Activated CD4-positive, alpha-beta T cell treated with anti-CD3 and anti-CD28 coated beads for 36 hours (primary cell): ENCODE data around the gene BCL2A1. TPM values are rescaled to one million over a fixed set of nuclear protein-coding genes. Genes with fewer than 3 reads are reported as not detected.
A peak's percentile ranks its signal among the peaks of the same experiment; 100 is the strongest.
"Not testable (repeated sequence)": the region's sequence is repeated elsewhere in the genome, so short reads cannot be mapped to it uniquely, and the experiment has no call there.

Source experiments
- ATAC-seq: fragments of 200-7000 bp; cut with Tn5 transposase; one replicate; pipeline ENCODE4 v1.10.0; 2021; ENCODE audit warnings: mild to moderate bottlenecking, moderate library complexity
- CTCF ChIA-PET: fragments of 350-600 bp; sonication (Branson Sonifier 250); formaldehyde crosslinking; loops from one replicate; lab custom pipeline; 2021; ENCODE audit warnings: antibody characterized with exemption; lab: Charles Lee
- POLR2A ChIA-PET: fragments of 350-600 bp; sonication (Branson Sonifier 250); formaldehyde crosslinking; loops from one replicate; lab custom pipeline; 2021; ENCODE audit warnings: antibody characterized with exemption, inconsistent platforms; lab: Charles Lee
- DNase-seq: peaks from one replicate; pipeline ENCODE4 v3.0.0-alpha.2; 2020
- H3K27ac Mint-ChIP-seq: one replicate; pipeline ENCODE4 v1.8.0; 2021; ENCODE audit warnings: mixed read lengths
- H3K27me3 Mint-ChIP-seq: one replicate; pipeline ENCODE4 v1.8.0; 2021; ENCODE audit warnings: mixed read lengths
- H3K36me3 Mint-ChIP-seq: one replicate; pipeline ENCODE4 v1.8.0; 2021; ENCODE audit warnings: low read depth, mixed read lengths
- H3K4me1 Mint-ChIP-seq: one replicate; pipeline ENCODE4 v1.8.0; 2021; ENCODE audit warnings: mixed read lengths
- H3K4me3 Mint-ChIP-seq: one replicate; pipeline ENCODE4 v1.8.0; 2021; ENCODE audit warnings: mild to moderate bottlenecking, moderate library complexity, mixed read lengths
- H3K9me3 Mint-ChIP-seq: one replicate; pipeline ENCODE4 v1.8.0; 2021; ENCODE audit warnings: low read depth, mixed read lengths
- intact Hi-C, 2 experiments: fragments of 100-400 bp; cut with DNase I in 1 of 2; cut with micrococcal nuclease in 1 of 2; formaldehyde crosslinking; loops; one replicate each; pipeline versions ENCODE4 v1.14.2 to v1.15.1; 2022 to 2024; cut with DNase I, micrococcal nuclease
- total RNA-seq, 2 experiments: library from RNA; stranded (reverse); gene quantifications; one replicate each; pipeline ENCODE4 v1.2.3, GENCODE V29; 2021

Gene BCL2A1
- total RNA-seq, 2 experiments from 2014 or later, result 82.2 to 103 TPM

DNA sequence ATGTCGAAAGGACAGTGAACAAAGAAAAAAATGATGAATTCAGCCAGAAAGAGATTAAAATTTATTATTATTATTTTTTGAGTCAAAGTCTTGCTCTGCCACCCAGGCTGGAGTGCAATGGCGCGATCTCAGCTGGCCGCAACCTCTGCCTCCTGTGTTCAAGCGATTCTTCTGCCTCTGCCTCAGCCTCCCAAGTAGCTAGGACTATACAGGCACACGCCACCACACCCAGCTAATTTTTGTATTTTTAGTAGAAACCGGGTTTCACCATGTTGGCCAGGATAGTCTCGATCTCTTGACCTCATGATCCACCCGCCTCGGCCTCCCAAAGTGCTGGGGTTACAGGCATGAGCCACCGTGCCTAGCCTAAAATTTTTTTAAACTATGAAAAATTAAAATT is 8.1 kb downstream of the BCL2A1 start:
- H3K9me3 Mint-ChIP-seq, CTCF ChIA-PET, H3K27me3 Mint-ChIP-seq, DNase-seq, ATAC-seq: not testable (repeated sequence)
- intact Hi-C loops, result loop anchor here in 1 of 2 experiments (10.0 kb wide), 1 partner anchor 1088 kb away; the partner anchor contains the start of gene MORF4L1
- Mint-ChIP-seq H3K36me3 (peaks cover 56% of the 10 kb centered on the region), H3K4me3 (peak overlapping the region; percentile 33), H3K4me1 (peaks cover 60% of the 10 kb centered on the region), H3K27ac (peak overlapping the region; percentile 81)
- POLR2A ChIA-PET, result interaction anchor here (0.6 to 0.7 kb wide), 2 partner anchors 14 to 40 kb away, joined by 3 read pairs; no protein-coding TSS in a partner anchor

DNA sequence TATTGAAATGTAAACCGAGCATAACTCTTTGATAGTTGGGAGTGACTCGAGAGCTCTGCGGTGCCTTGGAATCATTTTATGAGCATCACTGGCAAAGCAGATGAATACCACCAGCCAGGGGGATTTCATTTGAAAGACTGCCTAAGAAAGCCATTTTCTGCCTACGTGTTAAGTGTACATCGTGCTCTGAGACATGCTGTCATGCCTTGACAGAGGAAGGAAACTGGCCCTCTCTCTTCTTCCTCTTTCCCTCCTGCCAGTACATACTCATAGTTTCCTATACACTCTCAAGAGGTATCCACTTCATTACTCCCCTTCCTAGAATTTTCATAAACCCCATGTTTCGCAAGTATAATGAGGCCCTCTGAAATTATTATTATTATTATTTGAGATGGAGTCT is 8.8 kb downstream of the BCL2A1 start:
- Mint-ChIP-seq H3K36me3 (peaks cover 48% of the 10 kb centered on the region), H3K27me3 (no peaks in the 10 kb centered on the region), H3K4me3 (peak overlapping the region; percentile 33), H3K9me3 (peaks cover 2% of the 10 kb centered on the region), H3K4me1 (peaks cover 57% of the 10 kb centered on the region), H3K27ac (peak overlapping the region; percentile 81)
- intact Hi-C loops, result loop anchor here in 1 of 2 experiments (10.0 kb wide), 1 partner anchor 1087 kb away; the partner anchor contains the start of gene MORF4L1
- POLR2A ChIA-PET, result no interaction called here
- DNase-seq (no peak), ATAC-seq (no peak)
- CTCF ChIA-PET, result interaction anchor here (1.0 kb wide), 1 partner anchor 112 kb away, joined by 3 read pairs; no protein-coding TSS in a partner anchor

DNA sequence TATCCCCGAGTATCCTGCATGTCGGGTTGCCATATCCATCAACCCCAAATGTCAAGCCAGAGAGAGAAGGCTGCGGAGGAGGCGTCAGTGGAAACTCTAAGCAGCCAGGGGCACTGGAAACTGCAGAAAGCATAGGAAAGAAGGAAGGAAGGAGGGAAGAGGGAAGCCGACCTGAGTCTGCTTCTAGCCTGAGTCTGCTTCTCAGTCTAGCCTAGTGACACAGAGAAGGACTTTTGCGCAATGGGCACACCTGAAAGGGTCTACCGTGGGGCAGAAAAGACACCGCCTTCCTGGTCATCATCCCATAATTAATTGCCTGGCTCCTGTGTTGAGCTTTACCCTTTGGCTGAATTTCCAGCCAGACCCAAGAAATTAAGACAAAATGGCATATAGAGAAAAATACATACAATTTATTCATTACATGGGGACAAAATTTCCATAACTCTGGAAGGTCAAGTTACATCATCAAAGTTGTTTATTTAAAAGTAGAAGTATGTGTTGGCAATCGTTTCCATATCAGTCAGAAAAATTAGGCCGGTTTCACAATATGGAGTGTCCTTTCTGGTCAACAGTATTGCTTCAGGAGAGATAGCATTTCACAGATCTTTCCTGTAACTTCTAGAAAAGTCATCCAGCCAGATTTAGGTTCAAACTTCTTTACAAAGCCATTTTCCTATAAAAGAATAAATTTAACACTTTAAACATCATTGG is 10.3 kb downstream of the BCL2A1 start:
- Mint-ChIP-seq H3K9me3 (peaks cover 2% of the 10 kb centered on the region), H3K27ac (peak overlapping the region; percentile 16), H3K4me3 (no peak overlapping the region), H3K27me3 (no peaks in the 10 kb centered on the region), H3K4me1 (peaks cover 51% of the 10 kb centered on the region), H3K36me3 (peaks cover 37% of the 10 kb centered on the region)
- ChIA-PET POLR2A (no interaction called here), CTCF (no interaction called here)
- DNase-seq (no peak), ATAC-seq (no peak)
- intact Hi-C loops, result loop anchor here in 1 of 2 experiments (10.0 kb wide), 1 partner anchor 1086 kb away; the partner anchor contains the start of gene MORF4L1

DNA sequence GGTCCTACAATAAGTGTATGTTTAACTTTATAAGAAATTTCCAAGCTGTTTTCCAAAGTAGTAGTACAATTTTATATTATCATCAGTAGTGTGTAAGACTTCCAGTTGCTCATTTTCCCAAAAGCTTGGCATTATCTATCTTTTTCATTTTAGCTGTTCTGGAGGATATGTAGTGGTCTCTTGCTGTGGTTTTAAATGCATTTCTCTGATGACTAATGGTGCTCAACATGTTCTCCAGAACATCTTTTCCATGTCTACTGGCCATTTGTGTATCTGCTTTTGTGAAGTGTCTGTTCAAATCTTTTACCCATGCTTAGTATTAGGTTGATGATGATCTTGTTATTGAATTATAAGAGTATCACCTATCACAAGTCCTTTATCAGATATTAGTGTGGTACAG is 13.3 kb downstream of the BCL2A1 start:
- DNase-seq (no peak), ATAC-seq (no peak)
- Mint-ChIP-seq H3K4me1 (peaks cover 51% of the 10 kb centered on the region), H3K27me3 (no peaks in the 10 kb centered on the region), H3K36me3 (peaks cover 16% of the 10 kb centered on the region), H3K9me3 (peaks cover 2% of the 10 kb centered on the region), H3K4me3 (no peak overlapping the region), H3K27ac (no peak overlapping the region)
- intact Hi-C loops, result loop anchor here in 1 of 2 experiments (1.0 kb wide), 1 partner anchor 10 kb away; no protein-coding TSS in a partner anchor
- ChIA-PET POLR2A (no interaction called here), CTCF (interaction anchor here (0.8 kb wide), 2 partner anchors 11 to 13 kb away, joined by 3 to 4 read pairs; partner anchors contain the start of gene BCL2A1)

DNA sequence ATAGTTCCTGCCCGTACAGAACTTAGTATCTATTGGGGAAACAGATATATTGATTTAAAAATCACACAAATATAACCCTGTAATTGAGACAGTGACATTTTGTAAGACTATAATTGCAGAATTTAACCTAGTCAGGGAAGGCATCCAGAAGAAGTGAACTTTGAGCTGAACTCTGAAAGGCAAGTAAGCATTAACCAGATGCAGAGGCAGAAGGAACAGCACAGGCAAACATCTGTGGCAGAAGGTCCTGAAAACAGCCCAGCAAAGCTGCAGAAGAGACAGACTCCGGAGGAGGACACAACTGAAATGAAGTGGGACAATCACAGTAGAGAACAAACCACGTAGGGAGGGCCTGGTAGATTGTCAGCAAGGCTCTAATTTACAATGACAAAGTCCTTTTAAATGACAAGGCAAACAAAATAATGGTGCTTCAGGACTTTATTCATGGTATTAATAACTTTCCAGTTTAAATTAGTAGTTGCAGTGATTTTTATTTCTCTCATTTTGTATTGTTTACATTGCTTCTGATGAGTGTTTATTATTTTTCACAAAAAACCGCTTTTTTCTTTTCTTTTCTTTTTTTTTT is 14.5 kb downstream of the BCL2A1 start:
- H3K9me3 Mint-ChIP-seq, result no peaks in the 10 kb centered on the region
- intact Hi-C loops, result no loop called here
- H3K4me3 Mint-ChIP-seq, result no peak overlapping the region
- no peak overlapping the region for H3K27ac Mint-ChIP-seq
- CTCF ChIA-PET, result no interaction called here
- no peak for ATAC-seq
- peaks cover 10% of the 10 kb centered on the region for H3K36me3 Mint-ChIP-seq
- H3K4me1 Mint-ChIP-seq, result peaks cover 43% of the 10 kb centered on the region
- no peak for DNase-seq
- POLR2A ChIA-PET, result no interaction called here
- no peaks in the 10 kb centered on the region for H3K27me3 Mint-ChIP-seq

DNA sequence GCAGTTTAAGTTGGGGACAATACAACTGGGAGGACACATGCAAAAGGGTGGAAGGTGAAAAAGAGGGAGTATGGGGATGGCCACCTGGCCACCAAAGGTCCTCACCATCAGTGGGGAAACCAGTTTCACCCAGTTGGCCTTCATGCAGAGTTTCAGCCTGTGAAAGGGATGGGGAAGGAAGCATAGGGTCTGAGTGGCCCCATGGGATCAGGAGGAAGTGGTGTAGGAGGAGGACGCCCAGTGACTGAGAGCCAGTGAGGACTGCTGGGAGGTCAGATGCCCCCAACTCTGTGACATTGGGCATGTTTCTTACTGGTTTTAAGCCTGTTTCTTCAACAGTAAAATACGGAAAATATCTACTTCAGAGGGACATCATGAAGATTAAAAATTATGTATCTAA is 16.3 kb downstream of the BCL2A1 start:
- no peaks in the 10 kb centered on the region for H3K9me3 Mint-ChIP-seq
- intact Hi-C loops, result no loop called here
- H3K27me3 Mint-ChIP-seq, result no peaks in the 10 kb centered on the region
- DNase-seq, result no peak
- peaks cover 2% of the 10 kb centered on the region for H3K36me3 Mint-ChIP-seq
- ChIA-PET POLR2A (no interaction called here), CTCF (interaction anchor here (0.7 kb wide), 1 partner anchor 92 kb away, joined by 3 read pairs; no protein-coding TSS in a partner anchor)
- no peak for ATAC-seq
- H3K4me1 Mint-ChIP-seq, result peaks cover 33% of the 10 kb centered on the region
- H3K4me3 Mint-ChIP-seq, result no peak overlapping the region
- H3K27ac Mint-ChIP-seq, result no peak overlapping the region

DNA sequence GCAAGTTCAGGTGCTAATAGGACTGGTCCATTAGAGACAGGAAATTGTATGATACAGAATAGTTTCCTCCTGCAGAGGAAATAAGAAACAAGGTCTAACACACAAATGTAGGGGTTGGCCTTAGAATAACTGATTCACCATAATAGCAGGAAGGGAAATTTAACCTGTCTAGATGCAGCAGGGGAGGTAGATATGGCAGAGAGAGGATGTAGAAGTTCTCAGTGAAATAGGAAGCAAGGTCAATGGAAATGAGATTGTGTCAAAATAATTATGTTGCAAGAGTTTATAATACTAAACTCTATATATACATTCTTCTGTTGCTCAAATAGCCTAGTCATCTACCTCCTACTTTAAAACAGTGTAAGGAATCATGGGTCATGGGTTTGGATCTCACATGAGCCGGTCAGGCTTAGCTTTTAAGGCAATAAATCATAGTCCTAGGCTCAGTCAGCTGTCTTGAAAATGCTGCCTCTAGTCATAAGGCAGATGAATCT is 17.0 kb downstream of the BCL2A1 start:
- H3K27ac Mint-ChIP-seq, result no peak overlapping the region
- CTCF ChIA-PET, result interaction anchor here (0.5 kb wide), 1 partner anchor 113 kb away, joined by 4 read pairs; no protein-coding TSS in a partner anchor
- H3K36me3 Mint-ChIP-seq, result peaks cover 2% of the 10 kb centered on the region
- POLR2A ChIA-PET, result no interaction called here
- intact Hi-C loops, result no loop called here
- no peaks in the 10 kb centered on the region for H3K9me3 Mint-ChIP-seq
- ATAC-seq, result no peak
- peaks cover 29% of the 10 kb centered on the region for H3K4me1 Mint-ChIP-seq
- H3K4me3 Mint-ChIP-seq, result no peak overlapping the region
- no peak for DNase-seq
- H3K27me3 Mint-ChIP-seq, result no peaks in the 10 kb centered on the region

DNA sequence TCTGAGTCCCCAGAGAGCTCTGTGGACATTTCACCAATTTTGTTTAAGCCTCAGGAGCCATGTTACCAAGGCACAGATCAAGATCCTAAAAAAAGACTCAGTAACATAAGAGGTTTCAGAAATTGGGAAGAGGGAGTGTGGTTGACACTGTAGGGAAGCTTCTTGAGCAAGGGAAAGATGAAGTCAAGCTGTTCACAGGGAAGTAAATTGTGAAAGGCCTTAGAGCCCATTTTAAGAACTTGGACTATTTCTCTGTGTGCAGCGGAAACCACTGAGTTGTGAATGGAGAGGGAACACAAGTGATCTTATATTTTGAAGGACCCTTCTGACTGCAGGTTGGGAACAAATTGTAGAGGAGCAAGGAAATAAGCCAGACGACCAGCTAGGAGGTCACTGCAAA is 18.7 kb downstream of the BCL2A1 start:
- Mint-ChIP-seq H3K9me3 (no peaks in the 10 kb centered on the region), H3K27ac (no peak overlapping the region), H3K27me3 (no peaks in the 10 kb centered on the region), H3K4me1 (peaks cover 30% of the 10 kb centered on the region), H3K36me3 (peaks cover 1% of the 10 kb centered on the region), H3K4me3 (no peak overlapping the region)
- DNase-seq, result no peak
- intact Hi-C loops, result no loop called here
- ATAC-seq, result no peak
- POLR2A ChIA-PET, result no interaction called here
- CTCF ChIA-PET, result interaction anchor here (0.8 to 1.2 kb wide), 4 partner anchors 11 to 108 kb away, joined by 3 to 4 read pairs (median 3); no protein-coding TSS in a partner anchor

DNA sequence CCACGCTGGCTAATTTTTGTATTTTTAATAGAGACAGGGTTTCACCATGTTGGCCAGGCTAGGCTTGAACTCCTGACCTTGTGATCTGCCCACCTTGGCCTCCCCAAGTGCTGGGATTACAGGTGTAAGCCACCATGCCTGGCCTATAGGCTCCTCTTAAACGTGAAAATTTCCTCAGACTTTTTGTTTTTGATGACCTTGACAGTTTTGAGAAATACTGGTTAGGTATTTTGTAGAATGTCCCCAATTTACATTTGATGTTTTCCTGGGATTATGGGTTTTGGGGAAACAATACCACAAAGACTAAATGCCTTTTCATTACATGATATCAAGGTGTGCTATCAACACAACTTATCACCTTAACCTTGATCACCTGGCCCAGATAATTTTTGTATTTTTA is 20.7 kb downstream of the BCL2A1 start:
- Mint-ChIP-seq H3K27me3 (no peaks in the 10 kb centered on the region), H3K4me1 (peaks cover 28% of the 10 kb centered on the region), H3K4me3 (no peak overlapping the region), H3K36me3 (peaks cover 1% of the 10 kb centered on the region), H3K27ac (no peak overlapping the region), H3K9me3 (no peaks in the 10 kb centered on the region)
- ATAC-seq, result no peak
- POLR2A ChIA-PET, result no interaction called here
- DNase-seq, result no peak
- intact Hi-C loops, result no loop called here
- CTCF ChIA-PET, result no interaction called here

DNA sequence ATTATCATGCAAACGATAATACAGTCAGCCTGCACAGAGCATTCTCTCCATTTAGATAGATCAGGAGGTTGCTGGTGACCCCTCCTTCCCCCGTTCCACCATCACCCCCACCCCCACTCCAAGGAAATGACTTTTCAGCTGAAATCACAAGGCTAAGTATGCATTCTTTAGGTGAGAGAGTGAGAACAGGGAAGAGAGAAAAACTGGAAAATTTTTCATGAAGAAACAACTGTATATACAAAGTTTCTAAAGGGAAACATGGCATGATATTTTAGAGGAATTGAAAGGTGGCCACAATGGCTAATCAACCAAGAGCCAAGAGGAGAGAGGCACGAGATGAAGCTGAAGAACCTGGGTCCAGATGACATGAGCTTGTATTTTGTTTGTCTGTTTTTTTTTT is 22.2 kb downstream of the BCL2A1 start:
- DNase-seq (no peak), ATAC-seq (no peak)
- no peak overlapping the region for H3K27ac Mint-ChIP-seq
- no peak overlapping the region for H3K4me3 Mint-ChIP-seq
- POLR2A ChIA-PET, result no interaction called here
- CTCF ChIA-PET, result interaction anchor here (0.6 to 1.4 kb wide), 2 partner anchors 9 to 96 kb away, joined by 4 read pairs; no protein-coding TSS in a partner anchor
- intact Hi-C loops, result no loop called here
- no peaks in the 10 kb centered on the region for H3K27me3 Mint-ChIP-seq
- no peaks in the 10 kb centered on the region for H3K9me3 Mint-ChIP-seq
- peaks cover 16% of the 10 kb centered on the region for H3K4me1 Mint-ChIP-seq
- H3K36me3 Mint-ChIP-seq, result peaks cover 1% of the 10 kb centered on the region

DNA sequence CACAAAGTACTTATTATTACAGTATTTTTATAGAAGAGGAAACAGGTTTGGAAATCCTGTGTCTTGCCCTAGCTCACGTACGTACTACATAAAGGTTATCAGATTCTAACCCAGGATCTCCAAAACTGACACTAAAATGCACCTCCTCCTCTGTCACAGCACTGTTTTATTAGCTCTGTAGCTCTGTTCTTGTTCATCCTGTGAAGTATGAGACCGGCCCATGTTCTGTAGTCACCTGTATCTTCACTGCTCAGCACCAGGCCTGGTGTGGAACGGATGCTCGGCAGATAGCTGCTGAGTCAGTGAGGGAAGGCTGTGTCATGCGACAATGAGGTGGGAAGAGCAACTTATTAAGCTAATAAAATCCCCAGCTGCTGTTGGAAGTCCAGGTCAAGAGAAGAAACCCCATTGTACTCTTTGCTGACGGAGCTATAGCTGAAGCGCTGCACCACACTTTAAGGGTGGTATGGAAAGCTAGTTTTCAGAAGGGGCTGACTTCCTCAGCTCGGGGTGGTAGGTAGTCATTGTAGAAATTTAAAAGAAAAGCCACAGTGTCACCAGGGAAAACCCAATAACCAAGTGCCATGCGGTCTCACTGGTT is 22.8 kb downstream of the BCL2A1 start:
- H3K9me3 Mint-ChIP-seq, result no peaks in the 10 kb centered on the region
- H3K27me3 Mint-ChIP-seq, result no peaks in the 10 kb centered on the region
- ATAC-seq (peak; percentile 58), DNase-seq (no peak)
- H3K36me3 Mint-ChIP-seq, result peaks cover 1% of the 10 kb centered on the region
- intact Hi-C loops, result no loop called here
- no peak overlapping the region for H3K27ac Mint-ChIP-seq
- H3K4me3 Mint-ChIP-seq, result no peak overlapping the region
- peaks cover 13% of the 10 kb centered on the region for H3K4me1 Mint-ChIP-seq
- ChIA-PET CTCF (interaction anchor here (0.6 to 1.4 kb wide), 2 partner anchors 8 to 95 kb away, joined by 4 read pairs; no protein-coding TSS in a partner anchor), POLR2A (no interaction called here)
